ENCODE data around the gene ALDH1L1.

- TF ChIP-seq CTCF (conservative IDR thresholded peaks at IDR 0.05 in 1 of 2, IDR thresholded peaks at IDR 0.05 in 1 of 2; ENCODE audit: extremely low read depth in 1 of 2, insufficient read depth in 1 of 2, low read depth in 1 of 2, low read length in 2 of 2) (no peak), EZH2 (IDR thresholded peaks at IDR 0.05; ENCODE audit: borderline replicate concordance, low read length) (no peak)
These were observed 75.4 kb downstream of the ALDH1L1 start for GRCh38 chr3:126104742-126105605.
